HL-60/S4 treated with retinoic acid at 250 ng/mL for 4 days and 3 days (cell line): ENCODE data around the gene SIPA1L3.

Experiments used
- in situ Hi-C: fragments of 300-500 bp; cut with MboI; formaldehyde crosslinking; loops from 2 replicates; pipeline ENCODE4 v1.7.0; 2022; ENCODE audit warnings: low sequenced_read_pairs

Gene SIPA1L3

GRCh38 chr19:37907735-37908455, 887 bp downstream of the SIPA1L3 start:
- in situ Hi-C loops, result loop anchor here (25.0 kb wide), 3 partner anchors 179 to 729 kb away; partner anchors contain the start of genes ACTN4 and CATSPERG

- in situ Hi-C loops, result loop anchor here (25.0 kb wide), 3 partner anchors 178 to 728 kb away; partner anchors contain the start of genes ACTN4 and CATSPERG
Observed at GRCh38 chr19:37909661-37910199, 2.7 kb downstream of the SIPA1L3 start.

- in situ Hi-C loops, result loop anchor here (25.0 kb wide), 3 partner anchors 172 to 722 kb away; partner anchors contain the start of genes ACTN4 and CATSPERG
Observed at GRCh38 chr19:37914908-37915307, 7.9 kb downstream of the SIPA1L3 start.

- in situ Hi-C loops, result loop anchor here (25.0 kb wide), 3 partner anchors 166 to 716 kb away; partner anchors contain the start of genes ACTN4 and CATSPERG
Observed at GRCh38 chr19:37920591-37921450, 13.8 kb downstream of the SIPA1L3 start.

- in situ Hi-C loops, result loop anchor here (25.0 kb wide), 3 partner anchors 163 to 713 kb away; partner anchors contain the start of genes ACTN4 and CATSPERG
Observed at GRCh38 chr19:37924573-37924972, 17.6 kb downstream of the SIPA1L3 start.

GRCh38 chr19:37925212-37925611, 18.2 kb downstream of the SIPA1L3 start:
- in situ Hi-C loops, result no loop called here

- in situ Hi-C loops, result no loop called here
Observed at GRCh38 chr19:37926255-37926654, 19.2 kb downstream of the SIPA1L3 start.

- in situ Hi-C loops, result no loop called here
Observed at GRCh38 chr19:37926711-37927110, 19.7 kb downstream of the SIPA1L3 start.

- in situ Hi-C loops, result no loop called here
Observed at GRCh38 chr19:37928527-37929286, 21.7 kb downstream of the SIPA1L3 start.

- in situ Hi-C loops, result no loop called here
Observed at GRCh38 chr19:37929355-37929923, 22.4 kb downstream of the SIPA1L3 start.

GRCh38 chr19:37930416-37930815, 23.4 kb downstream of the SIPA1L3 start:
- in situ Hi-C loops, result no loop called here

- in situ Hi-C loops, result no loop called here
Observed at GRCh38 chr19:37931881-37932655, 25.1 kb downstream of the SIPA1L3 start.

- in situ Hi-C loops, result no loop called here
Observed at GRCh38 chr19:37932985-37933936, 26.3 kb downstream of the SIPA1L3 start.

GRCh38 chr19:37933937-37934358, 26.9 kb downstream of the SIPA1L3 start:
- in situ Hi-C loops, result no loop called here

- in situ Hi-C loops, result no loop called here
Observed at GRCh38 chr19:37935341-37935740, 28.3 kb downstream of the SIPA1L3 start.

GRCh38 chr19:37936166-37936565, 29.2 kb downstream of the SIPA1L3 start:
- in situ Hi-C loops, result no loop called here

GRCh38 chr19:37936886-37937285, 29.9 kb downstream of the SIPA1L3 start:
- in situ Hi-C loops, result no loop called here

- in situ Hi-C loops, result no loop called here
Observed at GRCh38 chr19:37938353-37938752, 31.3 kb downstream of the SIPA1L3 start.
